Activated T-helper 1 cell treated with anti-CD3 and anti-CD28 coated beads, Interleukin-2, amount 50 U/mL, for 16 hours (primary cell): ENCODE data around the gene PDYN.

Experiments
- DNase-seq, 2 donors: peaks; one replicate each; pipeline ENCODE4 v3.0.0-alpha.2; 2020; ENCODE audit warnings: low read depth in 1 of 2, low spot score in 1 of 2

Gene PDYN

GRCh38 chr20:1995531-1996310, 1.9 kb upstream of the PDYN start:
- DNase-seq = no peak

GRCh38 chr20:1994627-1995026, 769 bp upstream of the PDYN start:
- no peak for DNase-seq

- DNase-seq = no peak
These were observed 1.3 kb downstream of the PDYN start for GRCh38 chr20:1992359-1993110.

- DNase-seq = no peak
These were observed 6.0 kb downstream of the PDYN start for GRCh38 chr20:1987826-1988225.

- no peak for DNase-seq
These were observed 10.6 kb downstream of the PDYN start for GRCh38 chr20:1983301-1983700.

- no peak for DNase-seq
These were observed 11.2 kb downstream of the PDYN start for GRCh38 chr20:1982686-1983085.

- no peak for DNase-seq
These were observed 14.6 kb downstream of the PDYN start for GRCh38 chr20:1979106-1979778.

GRCh38 chr20:1975291-1975690, 18.6 kb downstream of the PDYN start:
- no peak for DNase-seq

- DNase-seq = no peak
These were observed 20.0 kb downstream of the PDYN start for GRCh38 chr20:1973601-1974440.

- DNase-seq = no peak
These were observed 21.8 kb downstream of the PDYN start for GRCh38 chr20:1971893-1972586.

- no peak for DNase-seq
These were observed 24.9 kb downstream of the PDYN start for GRCh38 chr20:1968964-1969363.

GRCh38 chr20:1965520-1966351, 28.1 kb downstream of the PDYN start:
- DNase-seq = peak; percentile 47 to 69

- no peak for DNase-seq
These were observed 29.0 kb downstream of the PDYN start for GRCh38 chr20:1964659-1965405.

GRCh38 chr20:1964061-1964460, 29.8 kb downstream of the PDYN start:
- DNase-seq = no peak

GRCh38 chr20:1961374-1961773, 32.5 kb downstream of the PDYN start:
- DNase-seq = no peak

- no peak for DNase-seq
These were observed 34.7 kb downstream of the PDYN start for GRCh38 chr20:1959156-1959555.

- no peak for DNase-seq
These were observed 35.4 kb downstream of the PDYN start for GRCh38 chr20:1958426-1958825.

- DNase-seq = no peak
These were observed 38.6 kb downstream of the PDYN start for GRCh38 chr20:1955217-1955616.

GRCh38 chr20:1953621-1954020, 40.2 kb downstream of the PDYN start:
- DNase-seq = no peak
